ENCODE data around the gene CCDC92.

- no peak for TF ChIP-seq REST (IDR thresholded peaks at IDR 0.05; ENCODE audit: insufficient read depth in 1 of 2, low read depth in 2 of 2, low read length in 2 of 2)
- TF ChIP-seq POLR2AphosphoS5 (IDR thresholded peaks at IDR 0.05; ENCODE audit: low read depth, low read length), result no peak
- TF ChIP-seq TAF1 (IDR thresholded peaks at IDR 0.05; ENCODE audit: borderline replicate concordance, insufficient read depth, low read length), result no peak
- TF ChIP-seq SIN3A (IDR thresholded peaks at IDR 0.05; ENCODE audit: borderline replicate concordance, insufficient read depth, low read length), result no peak
- no peak for TF ChIP-seq FOXP2 (optimal IDR thresholded peaks at IDR 0.05; ENCODE audit: borderline replicate concordance, extremely low read depth, extremely low read length, insufficient read depth)
Observed at GRCh38 chr12:123888989-123889388, 83.6 kb downstream of the CCDC92 start.

Measured in PFSK-1 (cell line).